Thyroid gland (tissue), 4 donors: ENCODE data around the gene NFIB.

ENCODE experiments used
- POLR2A ChIP-seq, 2 donors: fragments of 450-650 bp; IDR thresholded peaks; one replicate each; pipeline ENCODE4 v1.6.1; 2017; ENCODE audit warnings: antibody characterized with exemption in 2 of 2, mild to moderate bottlenecking in 2 of 2, moderate library complexity in 1 of 2
- TF ChIP-seq, protein P1 (sequence below), 6 experiments: fragments of 200-600 bp in 3 of 6; fragments of 450-650 bp in 3 of 6; sonication (generic) in 3 of 6; IDR thresholded peaks; one replicate each; pipeline ENCODE4 v1.5.1; 2016 to 2019; ENCODE audit warnings: antibody characterized with exemption in 6 of 6, mild to moderate bottlenecking in 2 of 6, inconsistent platforms in 1 of 6, moderate library complexity in 1 of 6

DNA sequence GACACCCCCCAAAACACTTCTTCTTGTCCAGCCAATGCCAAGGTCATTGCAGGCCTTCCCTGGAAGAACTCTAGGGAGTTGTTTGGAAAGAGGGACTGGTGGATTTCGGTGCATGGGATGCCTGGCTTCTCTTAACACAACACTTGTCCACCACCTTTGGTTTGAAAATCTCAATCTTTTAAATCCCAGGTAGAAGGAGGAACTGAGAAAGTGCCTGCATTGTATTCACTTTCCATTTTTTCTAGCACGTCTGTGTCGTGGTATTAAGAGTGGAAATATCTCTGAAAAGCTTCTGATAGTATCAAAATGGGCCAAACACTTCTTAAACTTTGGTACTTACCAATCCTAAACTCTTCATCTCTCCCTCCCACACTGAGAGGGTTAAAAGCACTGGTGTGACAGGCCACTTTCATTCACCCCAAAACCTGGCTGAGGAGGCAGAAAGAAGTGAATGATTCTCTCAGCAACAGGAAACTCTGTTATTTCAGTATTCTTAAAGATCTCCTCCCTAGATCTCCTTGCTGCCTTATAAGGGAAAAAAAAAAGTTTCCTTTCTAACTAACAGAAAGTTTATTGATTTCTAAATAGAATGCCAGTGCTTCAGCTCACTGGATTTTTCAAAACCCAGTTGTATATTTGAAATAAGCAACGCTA, 3.9 kb upstream of the NFIB start:
- TF ChIP-seq, protein P1, sequence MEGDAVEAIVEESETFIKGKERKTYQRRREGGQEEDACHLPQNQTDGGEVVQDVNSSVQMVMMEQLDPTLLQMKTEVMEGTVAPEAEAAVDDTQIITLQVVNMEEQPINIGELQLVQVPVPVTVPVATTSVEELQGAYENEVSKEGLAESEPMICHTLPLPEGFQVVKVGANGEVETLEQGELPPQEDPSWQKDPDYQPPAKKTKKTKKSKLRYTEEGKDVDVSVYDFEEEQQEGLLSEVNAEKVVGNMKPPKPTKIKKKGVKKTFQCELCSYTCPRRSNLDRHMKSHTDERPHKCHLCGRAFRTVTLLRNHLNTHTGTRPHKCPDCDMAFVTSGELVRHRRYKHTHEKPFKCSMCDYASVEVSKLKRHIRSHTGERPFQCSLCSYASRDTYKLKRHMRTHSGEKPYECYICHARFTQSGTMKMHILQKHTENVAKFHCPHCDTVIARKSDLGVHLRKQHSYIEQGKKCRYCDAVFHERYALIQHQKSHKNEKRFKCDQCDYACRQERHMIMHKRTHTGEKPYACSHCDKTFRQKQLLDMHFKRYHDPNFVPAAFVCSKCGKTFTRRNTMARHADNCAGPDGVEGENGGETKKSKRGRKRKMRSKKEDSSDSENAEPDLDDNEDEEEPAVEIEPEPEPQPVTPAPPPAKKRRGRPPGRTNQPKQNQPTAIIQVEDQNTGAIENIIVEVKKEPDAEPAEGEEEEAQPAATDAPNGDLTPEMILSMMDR (IDR thresholded peaks at IDR 0.05): no peak
- TF ChIP-seq POLR2A (IDR thresholded peaks at IDR 0.05): peak in 1 of 2 donors; percentile 26
